HuH-7.5 (cell line): ENCODE measurements around the gene TTC22.

Source experiments
- DNase-seq: peaks from one replicate; pipeline ENCODE4 v3.0.0; 2011; ENCODE audit warnings: low spot score

Gene TTC22

GRCh38 chr1:54808443-54809207, 7.5 kb upstream of the TTC22 start:
- no peak for DNase-seq

GRCh38 chr1:54807756-54808155, 6.6 kb upstream of the TTC22 start:
- DNase-seq, result no peak

- no peak for DNase-seq
These were observed 5.9 kb upstream of the TTC22 start for GRCh38 chr1:54806931-54807611.

GRCh38 chr1:54805981-54806381, 4.9 kb upstream of the TTC22 start:
- DNase-seq, result no peak

GRCh38 chr1:54805466-54805865, 4.3 kb upstream of the TTC22 start:
- no peak for DNase-seq

- DNase-seq, result no peak
These were observed 3.5 kb upstream of the TTC22 start for GRCh38 chr1:54804471-54805132.

GRCh38 chr1:54803761-54804470, 2.8 kb upstream of the TTC22 start:
- no peak for DNase-seq

- DNase-seq, result no peak
These were observed 853 bp downstream of the TTC22 start for GRCh38 chr1:54800041-54800898.

GRCh38 chr1:54798769-54799641, 2.1 kb downstream of the TTC22 start:
- no peak for DNase-seq

- DNase-seq, result no peak
These were observed 2.9 kb downstream of the TTC22 start for GRCh38 chr1:54798206-54798605.

- DNase-seq, result no peak
These were observed 4.2 kb downstream of the TTC22 start for GRCh38 chr1:54796902-54797301.

- DNase-seq, result no peak
These were observed 5.2 kb downstream of the TTC22 start for GRCh38 chr1:54795841-54796468.

- no peak for DNase-seq
These were observed 5.8 kb downstream of the TTC22 start for GRCh38 chr1:54795356-54795665.

- DNase-seq, result peak; percentile 90
These were observed 6.4 kb downstream of the TTC22 start for GRCh38 chr1:54794451-54795355.

GRCh38 chr1:54792686-54793282, 8.3 kb downstream of the TTC22 start:
- DNase-seq, result no peak

- peak; percentile 68 for DNase-seq
These were observed 9.1 kb downstream of the TTC22 start for GRCh38 chr1:54791880-54792522.

GRCh38 chr1:54788459-54788858, 12.7 kb downstream of the TTC22 start:
- DNase-seq, result no peak

- DNase-seq, result no peak
These were observed 13.5 kb downstream of the TTC22 start for GRCh38 chr1:54787604-54788003.
